Measurements from ENCODE around the gene PSG4. TPM values are rescaled to one million over a fixed set of nuclear protein-coding genes. Genes with fewer than 3 reads are reported as not detected.
"Not testable (repeated sequence)": the region's sequence is repeated elsewhere in the genome, so short reads cannot be mapped to it uniquely, and the experiment has no call there.

Gene PSG4
- total RNA-seq, 1 experiment from 2014 or later: not detected

DNA sequence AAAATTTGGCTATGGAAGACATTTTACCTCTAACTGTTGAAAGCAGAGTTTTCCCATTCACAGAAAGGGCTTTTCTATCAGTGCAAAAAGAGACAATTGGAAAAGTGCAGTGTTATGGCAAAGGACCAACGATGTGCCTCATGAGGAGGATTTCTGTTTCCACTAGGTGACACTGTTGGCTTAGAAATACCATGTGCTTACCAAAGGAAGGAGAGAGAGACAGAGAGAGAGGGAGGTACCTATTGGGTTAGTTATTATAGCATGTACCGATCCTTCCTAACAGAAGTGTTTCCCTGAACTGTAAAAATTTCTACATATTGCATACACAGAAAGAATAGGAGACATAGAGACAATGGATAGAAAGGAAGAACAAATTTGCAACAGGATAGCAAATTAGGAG is 23.9 kb upstream of the PSG4 start:
- Histone ChIP-seq H2BK5ac (ENCODE audit: insufficient read length, low read length) (no peak overlapping the region), H3K27me3 (ENCODE audit: insufficient read depth, low read length) (no peaks in the 10 kb centered on the region), H2BK15ac (ENCODE audit: low read depth, low read length) (no peak overlapping the region), H3K23ac (ENCODE audit: insufficient read length, low read depth, low read length) (no peak overlapping the region), H3K4ac (ENCODE audit: low read depth, low read length) (no peak overlapping the region), H3K79me2 (ENCODE audit: insufficient read depth, low read length) (no peaks in the 10 kb centered on the region), H2AFZ (ENCODE audit: low read length) (no peak overlapping the region), H3K23me2 (ENCODE audit: insufficient read length, low read depth, low read length, poor library complexity, severe bottlenecking) (no peaks in the 10 kb centered on the region), H3K27ac (ENCODE audit: insufficient read length, low read depth, low read length) (no peak overlapping the region), H4K20me1 (ENCODE audit: control insufficient read depth, insufficient read depth, insufficient read length) (no peaks in the 10 kb centered on the region), H4K5ac (ENCODE audit: insufficient read length, low read depth, low read length) (no peak overlapping the region), H2AK5ac (ENCODE audit: insufficient read length, low read length) (no peak overlapping the region), H2BK20ac (ENCODE audit: low read depth, low read length, poor library complexity, severe bottlenecking) (no peak overlapping the region), H4K91ac (ENCODE audit: insufficient read length, low read depth, low read length) (no peak overlapping the region), H3K14ac (ENCODE audit: insufficient read depth, low read length) (no peak overlapping the region), H4K8ac (replicated peaks; ENCODE audit: insufficient read length, low read depth, low read length) (no peak overlapping the region), H3K9me3 (ENCODE audit: control insufficient read depth, low read depth, low read length) (peaks cover 9% of the 10 kb centered on the region), H3K4me1 (ENCODE audit: insufficient read depth, low read length) (no peaks in the 10 kb centered on the region), H3K4me2 (ENCODE audit: insufficient read depth, insufficient read length, low read length) (no peak overlapping the region), H3K79me1 (ENCODE audit: insufficient read depth, low read depth, low read length, poor library complexity, severe bottlenecking) (no peaks in the 10 kb centered on the region), H3K18ac (ENCODE audit: insufficient read length, low read depth, low read length) (no peak overlapping the region), H2BK12ac (ENCODE audit: insufficient read length, low read depth, low read length) (no peak overlapping the region), H2BK120ac (ENCODE audit: low read depth, low read length, poor library complexity, severe bottlenecking) (no peak overlapping the region), H3K9ac (ENCODE audit: extremely low read depth, insufficient read length, low read length) (no peak overlapping the region), H3T11ph (ENCODE audit: low read length) (no peak overlapping the region), H3K56ac (ENCODE audit: insufficient read length, low read depth, low read length) (no peak overlapping the region)
- H3K4me3 Mint-ChIP-seq: no peak overlapping the region
- no peak overlapping the region for H3K27ac Mint-ChIP-seq
- no peak for DNase-seq
- TF ChIP-seq, protein P1, sequence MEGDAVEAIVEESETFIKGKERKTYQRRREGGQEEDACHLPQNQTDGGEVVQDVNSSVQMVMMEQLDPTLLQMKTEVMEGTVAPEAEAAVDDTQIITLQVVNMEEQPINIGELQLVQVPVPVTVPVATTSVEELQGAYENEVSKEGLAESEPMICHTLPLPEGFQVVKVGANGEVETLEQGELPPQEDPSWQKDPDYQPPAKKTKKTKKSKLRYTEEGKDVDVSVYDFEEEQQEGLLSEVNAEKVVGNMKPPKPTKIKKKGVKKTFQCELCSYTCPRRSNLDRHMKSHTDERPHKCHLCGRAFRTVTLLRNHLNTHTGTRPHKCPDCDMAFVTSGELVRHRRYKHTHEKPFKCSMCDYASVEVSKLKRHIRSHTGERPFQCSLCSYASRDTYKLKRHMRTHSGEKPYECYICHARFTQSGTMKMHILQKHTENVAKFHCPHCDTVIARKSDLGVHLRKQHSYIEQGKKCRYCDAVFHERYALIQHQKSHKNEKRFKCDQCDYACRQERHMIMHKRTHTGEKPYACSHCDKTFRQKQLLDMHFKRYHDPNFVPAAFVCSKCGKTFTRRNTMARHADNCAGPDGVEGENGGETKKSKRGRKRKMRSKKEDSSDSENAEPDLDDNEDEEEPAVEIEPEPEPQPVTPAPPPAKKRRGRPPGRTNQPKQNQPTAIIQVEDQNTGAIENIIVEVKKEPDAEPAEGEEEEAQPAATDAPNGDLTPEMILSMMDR (conservative IDR thresholded peaks at IDR 0.05): no peak
- peaks cover 0 to 5% (median 0%) of the 10 kb centered on the region in 3 experiments; a peak in 2 of 7 replicates for H3K36me3 Mint-ChIP-seq (ENCODE audit: insufficient read depth in 1 of 3, low read depth in 3 of 3)
- peaks cover 50 to 68% of the 10 kb centered on the region in 2 experiments for H3K9me3 Mint-ChIP-seq
- no peaks in the 10 kb centered on the region; the same call in 1 of the 2 replicates for H3K27me3 Mint-ChIP-seq (ENCODE audit: low read depth)
- no CpG with 5 or more reads among the region's 2 CpGs for WGBS (ENCODE audit: extremely low coverage, insufficient read length, low lambda C conversion rate)
- H3K4me1 Mint-ChIP-seq: no peaks in the 10 kb centered on the region

DNA sequence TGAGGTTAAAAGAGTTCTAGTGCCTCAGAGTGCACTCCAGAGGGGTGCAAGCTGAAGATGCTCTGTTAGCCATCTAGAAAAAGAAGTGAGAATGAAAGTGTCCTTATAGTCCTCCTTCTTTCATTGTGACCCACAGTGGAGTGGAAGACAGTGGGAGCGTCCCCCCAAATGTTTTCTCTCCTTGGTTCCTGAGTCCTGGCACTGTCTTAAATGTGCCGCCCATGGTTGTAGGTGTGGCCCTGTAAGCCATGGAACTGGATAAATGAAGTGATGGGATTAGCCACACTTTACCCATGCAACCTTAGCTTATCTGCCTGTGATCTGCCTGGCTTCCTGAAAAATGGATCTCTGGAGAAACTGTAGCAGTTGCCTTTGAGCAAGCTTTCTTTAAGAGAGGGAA is 23.3 kb upstream of the PSG4 start:
- H4K5ac ChIP-seq (ENCODE audit: insufficient read length, low read depth, low read length); H3K27me3 ChIP-seq (ENCODE audit: insufficient read depth, low read length); H4K20me1 ChIP-seq (ENCODE audit: control insufficient read depth, insufficient read depth, insufficient read length); H3K79me1 ChIP-seq (ENCODE audit: insufficient read depth, low read depth, low read length, poor library complexity, severe bottlenecking); H3K23ac ChIP-seq (ENCODE audit: insufficient read length, low read depth, low read length); H3K18ac ChIP-seq (ENCODE audit: insufficient read length, low read depth, low read length); DNase-seq; H4K8ac ChIP-seq (replicated peaks; ENCODE audit: insufficient read length, low read depth, low read length); H3K9me3 ChIP-seq (ENCODE audit: control insufficient read depth, low read depth, low read length); H2BK5ac ChIP-seq (ENCODE audit: insufficient read length, low read length); H2AK5ac ChIP-seq (ENCODE audit: insufficient read length, low read length); H3K4me2 ChIP-seq (ENCODE audit: insufficient read depth, insufficient read length, low read length); H3K14ac ChIP-seq (ENCODE audit: insufficient read depth, low read length); H3K4me1 ChIP-seq (ENCODE audit: insufficient read depth, low read length); H2AFZ ChIP-seq (ENCODE audit: low read length); H3K79me2 ChIP-seq (ENCODE audit: insufficient read depth, low read length); H3K23me2 ChIP-seq (ENCODE audit: insufficient read length, low read depth, low read length, poor library complexity, severe bottlenecking); H4K91ac ChIP-seq (ENCODE audit: insufficient read length, low read depth, low read length); H3K9ac ChIP-seq (ENCODE audit: extremely low read depth, insufficient read length, low read length); H3K4me1 Mint-ChIP-seq; H3K27ac ChIP-seq (ENCODE audit: insufficient read length, low read depth, low read length); H3K4ac ChIP-seq (ENCODE audit: low read depth, low read length); H3K4me3 Mint-ChIP-seq; H3K36me3 Mint-ChIP-seq (ENCODE audit: insufficient read depth in 1 of 3, low read depth in 3 of 3); H3K56ac ChIP-seq (ENCODE audit: insufficient read length, low read depth, low read length); H2BK20ac ChIP-seq (ENCODE audit: low read depth, low read length, poor library complexity, severe bottlenecking); H3K27me3 Mint-ChIP-seq (ENCODE audit: low read depth); H2BK15ac ChIP-seq (ENCODE audit: low read depth, low read length); H2BK120ac ChIP-seq (ENCODE audit: low read depth, low read length, poor library complexity, severe bottlenecking); H2BK12ac ChIP-seq (ENCODE audit: insufficient read length, low read depth, low read length); H3K27ac Mint-ChIP-seq; H3T11ph ChIP-seq (ENCODE audit: low read length): not testable (repeated sequence)
- no CpG with 5 or more reads among the region's 2 CpGs for WGBS (ENCODE audit: extremely low coverage, insufficient read length, low lambda C conversion rate)
- H3K9me3 Mint-ChIP-seq: peaks cover 51 to 69% of the 10 kb centered on the region in 2 experiments
